Activated CD8-positive, alpha-beta memory T cell treated with anti-CD3 and anti-CD28 coated beads, Interleukin-2, amount 50 U/mL, for 48 hours (primary cell): ENCODE results near the gene SWAP70.
"Not testable (repeated sequence)": the region's sequence is repeated elsewhere in the genome, so short reads cannot be mapped to it uniquely, and the experiment has no call there.

Source experiments
- DNase-seq: peaks from one replicate; pipeline ENCODE4 v3.0.0-alpha.2; 2020

The SWAP70 gene

DNA sequence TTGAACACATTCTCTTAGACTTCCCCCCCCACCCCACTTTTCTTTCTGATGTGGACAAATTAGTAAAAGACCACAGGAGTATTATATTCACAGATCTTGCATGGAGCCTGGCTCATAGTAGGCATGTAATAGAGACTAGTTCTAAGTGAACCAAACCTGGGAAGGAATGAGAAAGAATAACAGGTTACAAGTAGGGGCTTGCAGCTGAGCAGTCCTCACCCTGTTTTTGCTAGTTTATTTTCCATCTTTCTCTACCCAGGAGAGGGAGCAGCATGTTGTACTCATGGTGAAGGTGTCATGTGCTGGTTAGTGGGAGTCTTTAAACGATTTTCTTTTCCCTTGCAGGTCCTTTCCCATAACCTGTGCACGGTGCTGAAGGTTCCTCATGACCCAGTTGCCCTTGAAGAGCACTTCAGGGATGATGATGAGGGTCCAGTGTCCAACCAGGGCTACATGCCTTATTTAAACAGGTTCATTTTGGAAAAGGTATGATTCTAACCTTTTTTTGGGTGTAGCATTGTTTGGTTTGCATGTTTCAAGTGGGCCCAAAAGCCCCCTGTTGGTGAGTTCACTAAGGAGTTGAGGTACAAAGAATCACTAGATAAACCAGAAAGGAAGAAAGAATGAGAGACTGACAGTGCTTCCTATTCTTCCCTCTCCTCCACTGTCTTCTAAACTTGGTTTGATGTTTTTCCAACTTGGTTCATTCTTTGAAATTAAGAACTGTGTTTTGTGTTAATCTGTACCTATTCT, 30.1 kb downstream of the SWAP70 start:
- no peak for DNase-seq

DNA sequence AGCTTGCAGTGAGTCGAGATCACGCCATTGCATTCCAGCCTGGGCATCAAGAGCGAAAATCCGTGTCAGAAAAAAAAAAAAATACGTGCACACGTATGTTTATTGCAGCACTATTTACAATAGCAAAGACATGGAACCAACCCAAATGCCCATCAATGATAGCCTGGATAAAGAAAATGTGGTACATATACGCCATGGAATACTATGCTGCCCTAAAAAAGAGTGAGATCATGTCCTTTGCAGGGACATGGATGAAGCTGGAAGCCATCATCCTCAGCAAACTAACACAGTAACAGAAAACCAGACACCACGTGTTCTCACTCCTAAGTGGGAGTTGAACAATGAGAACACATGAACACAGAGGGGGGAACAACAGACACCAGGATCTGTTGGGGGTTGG, 31.4 kb downstream of the SWAP70 start:
- DNase-seq = not testable (repeated sequence)

DNA sequence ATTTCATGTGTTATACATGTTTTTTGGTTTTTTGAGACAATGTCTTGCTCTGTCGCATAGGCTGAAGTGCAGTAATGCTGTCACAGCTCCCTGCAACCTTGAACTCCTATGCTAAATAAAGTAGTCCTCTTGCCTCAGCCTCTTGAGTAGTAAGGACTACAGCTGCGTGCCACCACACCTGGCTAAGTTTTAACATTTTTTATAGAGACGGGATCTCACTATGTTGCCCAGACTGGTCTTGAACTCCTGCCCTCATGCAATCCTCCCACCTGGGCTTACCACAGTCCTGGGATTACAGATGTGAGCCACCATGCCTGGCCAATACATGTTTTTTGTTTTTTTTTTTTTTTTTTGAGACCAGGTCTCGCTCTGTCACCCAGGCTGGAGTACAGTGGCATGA, 33.9 kb downstream of the SWAP70 start:
- no peak for DNase-seq

DNA sequence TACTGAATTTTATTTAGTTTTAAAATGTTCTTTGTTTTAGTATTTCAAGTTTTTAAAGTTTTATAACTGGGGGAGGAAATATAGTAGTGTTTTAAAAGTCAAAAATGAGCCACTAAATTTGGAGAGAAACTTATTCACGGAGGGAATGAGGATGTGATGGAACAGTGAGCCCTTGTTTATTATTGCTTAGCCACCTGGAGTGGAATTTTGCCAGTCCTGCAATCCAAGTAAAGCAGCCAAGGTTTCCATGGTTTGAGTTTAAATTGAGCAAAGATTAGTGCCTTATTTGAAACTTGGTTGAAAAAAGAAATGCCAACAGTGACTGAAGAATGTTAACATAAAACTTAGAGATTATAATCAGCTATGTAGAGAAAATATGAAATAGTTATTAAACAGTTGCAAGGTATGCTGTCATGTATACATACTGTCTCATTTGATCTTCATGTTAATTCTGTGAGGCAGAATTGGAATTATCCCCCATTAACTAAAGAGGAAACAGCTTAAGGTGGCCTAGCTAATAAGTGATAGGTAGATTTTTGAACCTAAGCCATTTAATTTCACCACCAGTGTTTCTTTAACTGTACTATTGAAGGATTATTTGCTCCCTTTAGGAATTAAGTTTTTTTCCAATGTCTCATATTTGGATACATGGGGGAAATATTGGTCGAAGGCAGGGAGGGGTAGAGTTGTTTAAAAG, 36.4 kb downstream of the SWAP70 start:
- no peak for DNase-seq

DNA sequence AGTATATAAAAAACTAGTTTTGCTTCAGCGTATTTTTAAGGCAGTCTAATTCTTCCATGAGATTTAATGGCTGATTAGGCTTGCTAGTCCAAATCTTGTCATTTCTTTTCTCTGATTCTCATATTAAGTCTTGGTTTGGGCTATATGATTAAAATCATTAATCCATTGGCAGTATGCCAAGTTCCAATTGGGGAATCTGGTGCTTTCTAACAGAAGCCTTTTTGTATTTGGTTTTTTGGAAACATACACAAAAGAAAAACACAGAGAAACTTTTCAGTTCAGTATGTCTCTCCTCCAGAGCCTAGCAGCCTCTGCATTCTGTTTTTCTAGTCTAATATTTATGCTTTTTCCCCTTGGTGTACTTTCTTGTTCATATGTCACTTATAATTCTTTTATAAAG, 37.9 kb downstream of the SWAP70 start:
- DNase-seq = no peak

DNA sequence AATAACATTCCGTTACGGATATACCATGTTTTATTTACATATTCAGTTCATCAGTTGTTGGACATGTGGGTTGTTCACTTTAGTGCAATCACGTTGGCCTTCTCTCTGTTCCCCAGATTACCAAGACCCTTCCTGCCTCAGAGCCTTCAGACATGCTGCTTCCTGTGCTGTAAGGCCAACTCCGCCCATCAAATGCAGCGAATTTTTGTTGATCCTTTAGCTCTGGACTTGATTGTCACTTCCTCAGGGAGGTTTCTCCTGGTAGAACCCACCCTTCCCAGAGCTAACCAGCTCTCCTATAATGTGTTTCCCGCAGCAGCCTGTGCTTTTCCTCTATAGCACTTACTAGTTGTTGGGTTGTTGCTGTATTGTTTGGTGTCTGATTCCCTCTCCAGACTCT, 39.4 kb downstream of the SWAP70 start:
- DNase-seq = no peak

DNA sequence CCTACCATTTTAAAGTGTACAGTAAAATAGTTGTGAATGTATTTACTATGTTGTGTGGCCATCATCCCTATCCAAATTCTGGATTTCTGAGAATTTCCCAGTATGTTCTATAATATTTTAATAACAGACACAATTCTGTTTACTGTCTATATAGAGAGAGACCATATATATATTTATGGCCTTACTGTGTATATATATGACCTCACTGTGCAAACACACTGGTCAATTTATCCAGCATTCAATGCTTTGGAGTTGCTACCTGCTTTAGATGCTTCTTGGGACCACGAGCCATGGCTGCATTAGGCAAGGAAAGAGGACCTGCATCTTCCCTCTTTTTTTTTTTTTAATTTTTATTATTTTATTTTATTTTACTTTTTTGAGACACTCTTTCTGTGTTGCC, 40.2 kb downstream of the SWAP70 start:
- DNase-seq = no peak

DNA sequence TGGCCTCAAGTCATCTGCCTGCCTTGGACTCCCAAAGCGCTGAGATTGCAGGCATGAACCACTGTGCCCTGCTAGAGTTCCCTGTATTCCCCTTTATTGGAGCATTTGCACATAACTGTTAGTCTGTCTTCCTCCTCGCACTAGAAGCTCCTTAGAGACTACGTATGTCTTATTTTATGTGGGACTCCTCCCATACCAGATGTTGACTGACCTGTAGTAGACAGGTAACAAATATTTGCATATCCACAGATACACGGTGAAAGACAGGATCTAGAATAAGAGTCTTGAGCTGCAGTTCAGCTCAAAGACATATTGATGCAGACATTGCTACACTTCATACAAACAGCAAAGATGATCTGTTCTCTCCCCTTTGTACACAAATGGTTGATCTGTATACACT, 40.7 kb downstream of the SWAP70 start:
- no peak for DNase-seq

DNA sequence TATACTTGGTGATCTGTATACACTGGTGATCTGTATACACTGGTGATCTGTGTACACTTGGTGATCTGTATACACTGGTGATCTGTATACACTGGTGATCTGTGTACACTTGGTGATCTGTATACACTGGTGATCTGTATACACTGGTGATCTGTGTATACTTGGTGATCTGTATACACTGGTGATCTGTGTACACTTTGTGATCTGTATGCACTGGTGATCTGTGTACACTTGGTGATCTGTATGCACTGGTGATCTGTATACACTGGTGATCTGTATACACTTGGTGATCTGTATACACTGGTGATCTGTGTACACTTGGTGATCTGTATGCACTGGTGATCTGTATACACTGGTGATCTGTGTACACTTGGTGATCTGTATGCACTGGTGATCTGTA, 41.5 kb downstream of the SWAP70 start:
- not testable (repeated sequence) for DNase-seq

DNA sequence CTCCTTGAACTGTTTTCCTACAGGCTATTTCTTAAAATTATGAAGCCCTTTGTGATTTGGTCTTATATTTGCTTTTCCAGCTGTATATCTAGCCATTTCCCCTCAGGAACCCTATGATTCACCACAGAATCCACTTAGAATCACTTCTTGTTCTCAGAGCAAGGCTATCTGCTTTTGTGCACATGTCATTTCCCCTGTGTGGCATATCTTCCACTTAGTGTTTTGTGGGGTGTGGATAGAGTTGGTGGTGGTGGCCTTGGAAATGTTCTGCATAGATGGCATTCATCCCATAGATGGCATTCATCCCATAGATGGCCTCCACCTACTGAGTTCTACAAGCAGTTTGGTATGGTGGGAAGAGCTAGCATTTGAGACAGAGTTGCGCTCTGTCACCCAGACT, 44.7 kb downstream of the SWAP70 start:
- no peak for DNase-seq

DNA sequence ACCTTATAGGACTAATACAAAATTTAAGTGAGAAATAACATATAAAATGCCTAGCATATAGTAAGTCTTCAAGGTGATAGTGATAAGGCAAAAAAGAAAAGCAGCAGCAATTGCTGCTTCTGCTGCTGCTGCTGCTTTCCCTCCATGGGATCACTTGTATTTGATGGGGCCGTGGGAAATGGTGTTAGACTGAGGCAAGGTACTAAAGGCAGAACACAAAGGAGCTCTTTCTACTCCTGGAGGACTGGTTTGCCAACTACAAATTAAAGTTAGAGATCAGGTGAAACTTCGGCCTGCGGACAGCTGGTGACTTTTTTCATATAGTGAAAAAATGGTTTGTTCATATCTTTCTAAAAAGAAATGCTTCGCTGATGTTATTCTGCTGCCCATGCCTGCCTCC, 46.3 kb downstream of the SWAP70 start:
- DNase-seq = no peak

DNA sequence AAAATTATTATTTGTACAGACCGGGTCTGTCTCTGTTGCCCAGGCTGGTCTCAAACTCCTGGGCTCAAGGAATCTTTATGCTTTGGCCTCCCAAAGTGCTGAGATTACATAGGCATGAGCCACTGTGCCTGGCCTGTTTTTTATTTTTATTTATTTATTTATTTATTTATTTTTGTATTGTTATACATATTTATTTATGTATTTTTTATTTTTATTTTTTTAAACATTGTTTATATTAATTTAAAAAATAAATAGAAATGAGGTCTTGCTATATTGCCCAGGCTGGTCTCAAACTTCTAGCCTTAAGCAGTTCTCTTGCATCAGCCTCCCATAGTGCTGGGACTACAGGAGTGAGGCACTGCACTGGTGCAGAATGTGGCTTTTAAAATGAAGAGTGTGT, 47.0 kb downstream of the SWAP70 start:
- DNase-seq = no peak

DNA sequence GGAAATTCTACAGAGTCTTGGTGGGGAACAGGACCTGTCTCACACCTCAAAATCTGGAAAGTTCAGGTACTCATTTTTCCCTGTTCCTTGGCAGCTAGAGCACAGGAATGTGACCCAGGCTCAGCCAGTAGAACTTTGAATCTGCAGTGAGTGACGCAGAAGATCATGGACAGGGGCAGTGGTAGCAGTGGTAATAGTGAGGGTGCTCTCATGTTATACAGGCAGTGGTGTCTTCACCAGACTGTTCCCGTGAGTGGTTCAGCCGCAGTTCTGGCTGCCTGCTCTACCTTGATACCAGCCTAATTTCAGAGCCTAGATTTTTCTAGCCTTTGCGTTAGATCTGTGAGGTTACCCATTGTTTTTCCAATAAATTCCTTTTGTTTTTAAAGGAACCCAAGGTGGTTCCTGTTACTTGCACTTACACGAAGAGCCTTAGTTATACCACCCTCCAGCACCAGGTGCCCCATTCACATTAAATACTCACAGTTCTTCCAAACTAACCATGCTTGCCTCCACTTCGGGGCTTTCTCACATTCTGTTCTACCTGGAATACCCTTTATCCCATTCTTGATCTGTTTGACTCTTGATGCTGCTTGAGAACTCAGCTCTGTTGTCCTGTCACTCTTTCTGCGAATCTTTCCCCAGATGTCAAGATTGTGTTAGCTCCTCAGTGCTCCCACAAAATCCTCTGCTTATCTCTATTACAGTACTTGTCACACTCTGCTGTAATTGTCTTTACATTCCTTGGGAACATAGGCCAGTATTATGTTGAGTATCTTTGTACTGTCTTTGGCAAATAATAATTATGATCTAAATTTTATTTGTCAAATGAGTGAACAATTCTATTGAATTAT, 47.8 kb downstream of the SWAP70 start:
- no peak for DNase-seq

DNA sequence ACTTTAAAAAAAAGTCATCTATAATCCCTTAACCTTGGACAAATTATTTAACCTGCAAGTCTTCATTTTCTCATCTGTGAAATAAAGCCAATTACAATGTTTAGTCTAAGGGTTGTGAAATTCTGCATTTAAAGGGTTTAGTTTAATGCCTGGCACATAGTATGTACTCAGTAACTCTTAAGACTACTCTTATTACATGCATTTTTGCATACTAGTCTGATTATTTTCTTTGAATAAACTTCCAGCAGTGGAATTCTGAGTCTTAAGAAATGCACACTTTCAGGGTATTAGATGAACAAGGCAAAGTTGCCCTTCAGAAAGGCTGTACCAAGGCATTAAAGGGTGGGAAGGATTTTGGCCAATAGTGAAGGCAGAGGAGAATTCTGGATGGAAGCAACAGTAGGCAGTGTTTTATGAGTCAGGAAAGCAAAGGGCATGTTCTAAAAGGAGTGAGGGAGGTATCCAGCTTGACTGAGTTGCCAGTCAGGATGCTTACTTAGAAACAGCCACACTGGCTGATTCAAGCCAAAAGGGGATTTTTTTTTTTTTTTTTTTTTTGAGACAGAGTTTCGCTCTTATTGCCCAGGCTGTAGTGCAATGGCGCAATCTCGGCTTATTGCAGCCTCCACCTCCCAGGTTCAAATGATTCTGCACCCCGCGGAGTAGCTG, 50.5 kb downstream of the SWAP70 start:
- DNase-seq = no peak

DNA sequence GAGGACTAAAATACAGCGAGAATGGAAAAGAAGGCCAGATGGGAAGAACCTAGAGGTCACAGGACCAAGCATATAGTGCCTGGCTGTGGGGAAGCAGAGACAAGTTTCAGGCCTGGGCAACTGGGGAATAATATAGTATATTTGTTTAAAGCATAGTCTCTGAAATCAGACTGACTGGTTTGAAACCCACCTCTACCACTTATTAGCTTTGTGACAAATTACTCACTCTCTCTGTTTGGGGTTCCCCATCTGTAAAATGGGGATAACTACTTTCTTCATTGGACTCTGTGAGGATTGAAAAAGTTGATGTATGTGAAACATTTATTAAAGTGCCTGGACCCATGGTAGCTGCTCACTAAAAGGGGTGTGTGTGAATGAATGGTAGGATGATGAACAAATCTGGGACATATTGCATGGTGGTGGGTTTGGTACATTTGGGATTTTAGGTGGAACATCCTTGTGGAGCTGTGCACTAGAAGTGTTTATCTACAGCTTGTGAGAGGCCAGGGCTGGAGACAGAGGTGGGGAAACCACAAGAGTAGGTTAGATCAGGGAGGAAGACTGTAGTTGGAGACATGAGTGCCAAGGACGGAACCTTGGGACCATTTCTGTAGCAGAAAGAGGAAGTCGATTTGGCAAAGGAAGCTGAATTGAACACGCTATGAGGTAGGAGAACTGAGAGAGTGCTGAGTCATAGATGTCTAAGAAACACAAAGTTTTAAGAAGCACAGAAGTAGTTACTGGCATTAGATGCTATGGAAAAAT, 52.6 kb downstream of the SWAP70 start:
- DNase-seq = no peak

DNA sequence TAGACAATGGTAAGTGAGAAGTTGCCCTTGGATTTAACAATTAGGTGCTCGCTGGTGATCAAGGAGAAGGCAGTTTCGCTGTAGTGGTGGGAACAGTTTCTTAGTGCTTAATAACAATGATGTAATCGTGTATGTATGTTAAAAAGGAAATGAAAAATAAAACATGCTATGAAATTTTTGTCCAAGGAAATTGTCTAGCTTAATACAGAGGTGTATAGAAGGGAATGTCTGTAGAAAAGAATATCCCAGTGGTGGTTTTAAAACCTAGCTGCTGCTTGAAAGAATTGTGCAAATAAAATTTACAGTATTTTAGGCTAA, 53.1 kb downstream of the SWAP70 start:
- no peak for DNase-seq

DNA sequence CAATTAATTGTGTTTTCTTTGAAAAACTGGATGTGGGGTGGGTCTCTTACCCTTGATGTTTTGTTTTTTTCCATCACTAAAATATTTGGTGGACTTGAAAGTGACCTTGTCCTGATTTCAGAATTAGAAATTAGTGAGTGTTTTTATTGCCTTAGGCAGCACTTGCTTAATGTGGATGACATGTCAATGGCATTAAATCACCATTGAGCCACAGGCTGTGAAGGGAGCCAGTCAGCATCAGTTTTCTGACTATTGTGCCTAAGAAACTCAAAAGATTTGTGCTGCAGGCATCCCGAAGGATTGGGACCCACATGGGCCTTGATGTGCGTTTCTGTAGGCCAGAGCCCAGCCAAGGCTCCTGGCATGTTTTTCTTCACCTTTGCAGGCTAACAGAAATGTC, 53.8 kb downstream of the SWAP70 start:
- DNase-seq = no peak

DNA sequence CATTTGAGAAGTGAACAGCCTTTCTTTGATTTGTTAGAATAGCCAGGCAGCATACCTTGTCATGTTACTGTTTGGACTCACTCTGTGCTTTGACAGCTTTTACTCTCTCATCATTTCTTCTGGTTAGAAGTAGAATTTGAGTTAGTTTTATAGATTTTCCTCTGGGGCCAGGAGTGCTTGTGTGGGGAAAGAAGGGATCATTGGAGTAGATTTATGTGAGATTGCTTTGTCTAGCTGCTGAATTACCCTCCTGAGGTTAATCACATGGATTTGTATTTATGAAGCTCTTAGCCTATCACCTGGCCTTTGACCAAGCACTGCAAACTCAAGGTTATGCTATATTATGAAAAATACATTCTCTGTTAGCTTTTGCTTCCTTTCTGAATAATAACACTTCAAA, 54.3 kb downstream of the SWAP70 start:
- no peak for DNase-seq

DNA sequence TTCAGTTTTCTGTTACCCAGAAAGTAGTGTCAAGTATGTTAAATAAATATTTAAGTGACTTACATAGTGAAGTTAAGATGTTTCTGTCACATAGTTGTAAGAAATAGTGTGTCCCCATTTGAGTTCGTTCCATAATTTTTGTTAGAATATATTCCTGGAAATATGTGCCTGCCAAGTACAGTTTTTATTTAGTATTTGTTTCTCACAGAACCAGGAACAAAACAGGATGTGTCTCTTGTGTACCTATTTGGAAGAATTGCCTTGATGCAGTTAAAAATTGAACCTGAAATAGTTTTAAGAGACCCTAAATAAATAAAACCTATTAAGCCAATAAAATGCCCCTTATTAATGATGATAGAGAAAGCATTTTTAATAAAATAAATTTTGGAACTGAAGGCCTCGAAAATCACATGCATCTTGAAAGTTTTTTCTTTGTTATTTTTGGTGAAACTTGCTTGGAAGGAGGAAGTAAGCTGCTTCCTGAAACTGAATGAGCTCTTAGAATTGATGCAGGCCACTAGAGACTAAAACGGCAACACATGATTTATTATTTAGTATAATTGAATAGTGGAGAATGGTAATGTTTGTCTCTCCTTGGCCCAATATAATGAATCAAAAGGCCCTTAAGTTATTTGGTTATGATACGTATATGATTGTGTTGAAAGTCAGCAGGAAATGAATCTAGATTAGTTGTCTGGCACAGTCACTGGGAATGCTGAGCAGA, 55.9 kb downstream of the SWAP70 start:
- no peak for DNase-seq

DNA sequence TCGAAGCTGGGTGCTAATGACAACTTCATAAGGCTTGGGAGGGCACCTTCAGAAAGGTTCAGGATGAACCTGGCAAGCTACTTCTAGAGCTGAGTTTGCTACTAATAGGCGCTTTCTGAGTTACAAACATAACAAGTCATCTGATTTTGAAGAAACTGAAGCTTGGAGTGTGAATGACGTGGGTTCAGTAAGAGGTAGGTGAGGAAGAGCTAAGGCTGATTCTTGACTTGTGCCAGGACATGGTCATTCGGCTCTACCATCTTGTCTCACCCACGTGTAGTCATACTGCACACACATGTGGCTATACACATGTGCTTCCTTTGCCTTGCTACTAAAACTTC, 56.4 kb downstream of the SWAP70 start:
- no peak for DNase-seq

DNA sequence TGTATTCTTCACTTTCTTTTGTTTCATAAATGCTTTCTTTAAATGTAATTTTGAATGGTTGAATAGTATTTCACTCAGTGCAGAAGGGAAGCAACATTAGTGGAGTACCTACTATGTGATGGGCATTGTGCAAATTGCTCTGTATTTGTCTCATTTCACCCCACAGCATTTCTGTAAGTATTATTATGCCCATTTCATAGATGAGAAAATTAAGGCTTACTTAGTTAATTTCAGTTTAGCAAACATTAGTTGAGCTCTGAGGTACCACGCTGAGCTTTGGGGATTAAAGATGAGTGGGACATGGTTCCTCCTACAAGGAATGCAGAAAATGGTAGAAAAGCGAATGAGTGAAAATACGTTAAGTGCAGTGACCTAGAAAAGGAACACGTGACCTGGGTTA, 58.1 kb downstream of the SWAP70 start:
- DNase-seq = no peak

DNA sequence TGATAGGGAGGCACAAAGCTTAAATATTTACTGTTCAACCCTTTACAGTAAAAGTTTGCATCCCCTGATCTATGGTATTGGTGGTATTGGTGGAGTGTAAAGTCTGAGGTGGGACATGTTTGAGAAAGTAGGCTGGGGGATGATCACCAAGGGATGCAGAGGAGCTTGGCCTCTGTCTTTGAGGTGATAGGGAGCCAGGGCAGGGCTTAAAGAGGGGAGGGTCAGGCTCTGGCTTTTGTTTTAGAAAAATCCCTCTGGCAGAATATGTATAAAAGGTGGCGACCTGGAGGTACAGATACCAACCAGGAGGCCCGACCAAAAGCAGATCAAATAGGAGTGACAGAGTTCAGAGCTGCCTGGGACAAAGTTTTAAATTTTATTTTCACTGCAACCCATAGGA, 59.0 kb downstream of the SWAP70 start:
- no peak for DNase-seq
